K562 (cell line): Measurements from ENCODE around the gene HDGFL1. TPM values are rescaled to one million over a fixed set of nuclear protein-coding genes. Genes with fewer than 3 reads are reported as not detected.

Experiments used
- ATAC-seq: fragments of 200-7000 bp; cut with Tn5 transposase; 3 replicates; pipeline ENCODE4 v1.9.1; 2020; ENCODE audit warnings: moderate library complexity
- BruUV-seq: library from RNA; stranded (reverse); fragments of 400-500 nt; replicated peaks from 2 replicates; lab custom pipeline; 2021; lab: Mats Ljungman, UMichigan
- CTCF ChIA-PET: fragments of 300-600 bp; formaldehyde crosslinking; extraction: SDS; loops from one replicate; lab custom pipeline; 2021; ENCODE audit warnings: low intra/inter-chr PET ratio; lab: Yijun Ruan, JAX
- POLR2A ChIA-PET: fragments of 300-600, 350-650 bp; sonication (Branson Sonifier 250); formaldehyde crosslinking; extraction: SDS; loops from one replicate; lab custom pipeline; 2021; ENCODE audit warnings: antibody characterized with exemption, inconsistent platforms; lab: Yijun Ruan, JAX
- DNase-seq, 4 experiments: peaks; one replicate each; pipeline versions ENCODE4 v3.0.0 to v3.0.0-alpha.2; 2011 to 2018; ENCODE audit warnings: low spot score in 3 of 4, mixed read lengths in 3 of 4; ENCODE audit errors: extremely low read depth in 1 of 4
- FAIRE-seq: peaks from 2 replicates; lab custom pipeline; 2011; peaks lifted over from hg19 to GRCh38; lab: Jason Lieb, UNC
- H2AFZ ChIP-seq: 2 replicates; pipeline ENCODE4 v1.6.0; 2011; ENCODE audit warnings: low read depth, low read length, control low read depth, inconsistent platforms
- H3K27ac ChIP-seq: fragments of 200-600 bp; 3 replicates; pipeline ENCODE4 v1.8.0; 2011; ENCODE audit warnings: low read depth, mild to moderate bottlenecking, control low read depth, inconsistent platforms, low read length, moderate library complexity, mixed read lengths; ENCODE audit errors: extremely low read depth
- H3K27me3 ChIP-seq, 2 experiments: fragments of 300-600 bp in 1 of 2; 2 replicates in 1 of 2; 3 replicates in 1 of 2; pipeline versions ENCODE4 v1.6.0 to v1.8.0; 2011; ENCODE audit warnings: inconsistent platforms in 2 of 2, low read length in 2 of 2, mild to moderate bottlenecking in 1 of 2, mixed read lengths in 1 of 2, moderate library complexity in 1 of 2; ENCODE audit not compliant: control insufficient read depth in 2 of 2, insufficient read depth in 2 of 2
- H3K36me3 ChIP-seq: fragments of 300-600 bp; 3 replicates; pipeline ENCODE4 v1.8.0; 2011; ENCODE audit warnings: mild to moderate bottlenecking, low read length, inconsistent platforms; ENCODE audit not compliant: control insufficient read depth, insufficient read depth
- H3K4me1 ChIP-seq, 2 experiments: fragments of 200-600 bp in 1 of 2; replicated peaks in 1 of 2; 2 replicates in 1 of 2; 3 replicates in 1 of 2; pipeline versions ENCODE4 v1.5.1 to v1.8.0; 2011; ENCODE audit warnings: inconsistent platforms in 2 of 2, low read length in 2 of 2, mild to moderate bottlenecking in 1 of 2, mixed read lengths in 1 of 2, moderate library complexity in 1 of 2; ENCODE audit not compliant: control insufficient read depth in 2 of 2, insufficient read depth in 2 of 2
- H3K4me2 ChIP-seq: 2 replicates; pipeline ENCODE4 v1.6.1; 2011; ENCODE audit warnings: low read length, control low read depth, inconsistent platforms, mixed read lengths; ENCODE audit not compliant: insufficient read depth
- H3K4me3 ChIP-seq: fragments of 200-600 bp; sonication (generic), shearing (Covaris generic); 2 replicates; pipeline ENCODE4 v1.5.1; 2016; ENCODE audit warnings: control low read depth, inconsistent platforms
- H3K79me2 ChIP-seq: fragments of 200-600 bp; 3 replicates; pipeline ENCODE4 v1.8.0; 2011; ENCODE audit warnings: low read length, inconsistent platforms; ENCODE audit not compliant: control insufficient read depth, insufficient read depth
- H3K9ac ChIP-seq, 2 experiments: 2 replicates each; pipeline versions ENCODE4 v1.6.0 to v1.6.1; 2011; ENCODE audit warnings: low read depth in 2 of 2, low read length in 2 of 2, control low read depth in 1 of 2, inconsistent platforms in 1 of 2, mild to moderate bottlenecking in 1 of 2, mixed read lengths in 1 of 2; ENCODE audit not compliant: insufficient read depth in 1 of 2
- H3K9me1 ChIP-seq: one replicate; pipeline ENCODE4 v1.6.0; 2011; ENCODE audit warnings: inconsistent platforms, mild to moderate bottlenecking, low read length, moderate library complexity; ENCODE audit not compliant: control insufficient read depth, insufficient read depth
- H3K9me3 ChIP-seq: replicated peaks from 2 replicates; pipeline ENCODE4 v1.5.1; 2011; ENCODE audit warnings: low read depth, low read length, inconsistent platforms; ENCODE audit not compliant: control insufficient read depth, insufficient read depth
- H4K20me1 ChIP-seq: replicated peaks from 2 replicates; pipeline ENCODE4 v1.6.1; 2011; ENCODE audit warnings: low read length, inconsistent platforms, mixed read lengths; ENCODE audit not compliant: control insufficient read depth, insufficient read depth
- CHD4 ChIP-seq: fragments of 200-600 bp; sonication (generic); IDR thresholded peaks from 3 replicates; pipeline ENCODE4 v1.6.1; 2012; ENCODE audit warnings: low read depth, mild to moderate bottlenecking, mixed read lengths, low read length, inconsistent platforms; ENCODE audit not compliant: insufficient read depth, insufficient replicate concordance, poor library complexity, severe bottlenecking
- E2F3 ChIP-seq: fragments of 250-450 bp; sonication (Bioruptor Pico); IDR thresholded peaks from 2 replicates; pipeline ENCODE4 v1.4.0; 2020; ENCODE audit warnings: mild to moderate bottlenecking
- E4F1 ChIP-seq: fragments of 250-450 bp; sonication (Bioruptor Pico); IDR thresholded peaks from 2 replicates; pipeline ENCODE4 v1.5.0; 2021; ENCODE audit warnings: mild to moderate bottlenecking, borderline replicate concordance
- GTF2E2 ChIP-seq: fragments of 200-800 bp; sonication (Bioruptor generic); IDR thresholded peaks from 2 replicates; pipeline ENCODE4 v1.6.1; 2016; ENCODE audit warnings: missing genetic modification characterization, missing compliant biosample characterization
- HIVEP1 ChIP-seq: fragments of 250-450 bp; sonication (Bioruptor Pico); IDR thresholded peaks from 2 replicates; pipeline ENCODE4 v1.4.0; 2020; ENCODE audit warnings: mild to moderate bottlenecking
- HNRNPH1 ChIP-seq: fragments of 200-400 bp; formaldehyde crosslinking; optimal IDR thresholded peaks from 2 replicates; pipeline ENCODE3; 2017; ENCODE audit warnings: low read depth, mild to moderate bottlenecking, low read length, moderate library complexity
- KLF1 ChIP-seq: fragments of 450-650 bp; IDR thresholded peaks from 2 replicates; pipeline ENCODE4 v1.6.1; 2016; ENCODE audit warnings: missing genetic modification characterization, missing compliant biosample characterization
- NR1H2 ChIP-seq: sonication (generic); formaldehyde crosslinking; IDR thresholded peaks from 2 replicates; pipeline ENCODE4 v1.4.0; 2020; ENCODE audit warnings: mild to moderate bottlenecking, missing genetic modification reagents
- NR2C1 ChIP-seq, 2 experiments: fragments of 450-650 bp; IDR thresholded peaks; 2 replicates each; pipeline ENCODE4 v1.6.1; 2017; ENCODE audit warnings: mild to moderate bottlenecking in 2 of 2, antibody characterized with exemption in 1 of 2, inconsistent platforms in 1 of 2, missing compliant biosample characterization in 1 of 2, missing genetic modification characterization in 1 of 2
- PHB2 ChIP-seq: fragments of 450-650 bp; IDR thresholded peaks from 2 replicates; pipeline ENCODE4 v1.6.1; 2017; ENCODE audit warnings: low read depth
- PHF20 ChIP-seq: fragments of 450-650 bp; IDR thresholded peaks from 2 replicates; pipeline ENCODE4 v1.6.1; 2018; ENCODE audit not compliant: partially characterized antibody
- TARDBP ChIP-seq: fragments of 450-650 bp; IDR thresholded peaks from 2 replicates; pipeline ENCODE4 v1.6.1; 2016
- ZFX ChIP-seq: sonication (generic); formaldehyde crosslinking; IDR thresholded peaks from 2 replicates; pipeline ENCODE4 v1.8.0; 2022; ENCODE audit warnings: mild to moderate bottlenecking, missing genetic modification reagents, moderate library complexity
- ZNF436 ChIP-seq: fragments of 250-450, 450-650 bp; sonication (Bioruptor Pico); formaldehyde crosslinking; IDR thresholded peaks from 2 replicates; pipeline ENCODE4 v1.7.0; 2020; ENCODE audit warnings: mild to moderate bottlenecking
- WGBS: fragments of 100-300 bp; shearing (Covaris generic); methylation state at CpG from one replicate; pipeline ENCODE4 v1.1.6; 2016; ENCODE audit warnings: low coverage, mixed read lengths; ENCODE audit not compliant: insufficient coverage; ENCODE audit errors: missing lambda C conversion rate; 5-methylcytosine and 5-hydroxymethylcytosine counted together
- in situ Hi-C: fragments of 300-500 bp; cut with MboI; formaldehyde crosslinking; loops from 4 replicates; pipeline ENCODE4 v1.15.0; 2018; ENCODE audit warnings: inconsistent platforms, mixed read lengths
- intact Hi-C: fragments of 100-400 bp; cut with micrococcal nuclease; formaldehyde crosslinking; loops from 2 replicates; pipeline ENCODE4 v1.14.2; 2022
- polyA plus RNA-seq, 8 experiments: library from polyadenylated mRNA; depleted of rRNA in 4 of 8; stranded (reverse) in 5 of 8; unstranded in 3 of 8; fragments of >200 nt; fragmentation: Nextera tagmentation in 2 of 8; fragmentation: Illumina TruSeq in 1 of 8; extraction: Ambion mirVana in 2 of 8; extraction: Trizol in 1 of 8; gene quantifications; 2 replicates each; pipeline versions ENCODE4 v1.2.1 to v1.2.3, GENCODE V29; 2011 to 2014; ENCODE audit warnings: inconsistent platforms in 1 of 8, missing spikeins in 1 of 8
- total RNA-seq, 7 experiments: library from RNA; depleted of rRNA in 6 of 7; stranded (reverse); fragments of >200 nt in 6 of 7; fragmentation: Illumina TruSeq in 2 of 7; extraction: Trizol in 2 of 7; gene quantifications; 2 replicates each; pipeline versions ENCODE4 v1.2.1 to v1.2.3, GENCODE V29; 2011 to 2021; ENCODE audit warnings: low replicate concordance in 1 of 7

Gene HDGFL1
- total and polyA plus RNA-seq, 9 of the 15 experiments (the other 6 are each of a cell fraction or from before 2014, with no cell fraction given) = 0.04 to 0.64 (median 0.28) TPM

- no peaks in the 10 kb centered on the region for H3K9me3 ChIP-seq
These were observed 42.6 kb upstream of the HDGFL1 start for GRCh38 chr6:22526736-22527135.

DNA sequence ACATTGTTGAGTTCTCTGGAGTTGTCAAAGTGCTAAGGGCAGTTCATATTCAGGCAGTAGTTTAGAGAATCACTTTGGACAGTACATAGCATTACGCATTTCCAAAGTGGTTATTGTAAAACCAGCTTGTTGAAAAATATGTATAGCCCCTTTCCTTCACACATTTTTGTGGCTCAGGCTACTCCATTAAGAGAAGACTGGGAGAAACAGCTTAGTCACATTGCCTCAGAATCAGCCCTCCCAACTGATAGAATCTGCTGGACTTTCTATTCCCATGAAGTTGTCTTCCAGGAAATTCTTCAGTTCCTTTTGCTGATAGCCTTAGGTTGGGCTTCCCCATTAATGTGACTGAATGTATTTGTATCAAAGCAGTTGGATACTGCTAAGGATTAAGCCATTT, 39.5 kb upstream of the HDGFL1 start:
- no peaks in the 10 kb centered on the region for H4K20me1 ChIP-seq
- no TSS peak for BruUV-seq
- in situ Hi-C loops (no loop called here), intact Hi-C loops (no loop called here)
- no peaks in the 10 kb centered on the region for H3K9me3 ChIP-seq
- POLR2A ChIA-PET = no interaction called here
- no peak overlapping the region for H2AFZ ChIP-seq
- no peak overlapping the region for H3K27ac ChIP-seq
- no peaks in the 10 kb centered on the region for H3K79me2 ChIP-seq
- no peaks in the 10 kb centered on the region for H3K4me1 ChIP-seq
- CTCF ChIA-PET = no interaction called here
- H3K9me1 ChIP-seq = no peaks in the 10 kb centered on the region
- no peak overlapping the region for H3K4me3 ChIP-seq
- TF ChIP-seq PHB2 (no peak), NR1H2 (CRISPR knock-in tag) (no peak), TARDBP (no peak), NR2C1 (IDR thresholded peaks at IDR 0.05) (no peak), NR2C1 (tag; IDR thresholded peaks at IDR 0.05) (no peak), E4F1 (CRISPR knock-in tag) (no peak), GTF2E2 (no peak)
- no peak overlapping the region for H3K9ac ChIP-seq
- H3K4me2 ChIP-seq = no peak overlapping the region
- DNase-seq (no peak), ATAC-seq (no peak), FAIRE-seq (no peak)
- WGBS = 9% methylated on average over 1 of the region's 1 CpG
- H3K27me3 ChIP-seq = no peaks in the 10 kb centered on the region
- no peaks in the 10 kb centered on the region for H3K36me3 ChIP-seq

More at GRCh38 chr6:22526736-22527135, 42.6 kb upstream of the HDGFL1 start:
- no peaks in the 10 kb centered on the region for H3K9me1 ChIP-seq
- FAIRE-seq = no peak
- intact Hi-C loops = no loop called here
- H4K20me1 ChIP-seq = no peaks in the 10 kb centered on the region
- no peak overlapping the region for H3K4me2 ChIP-seq
- H3K4me1 ChIP-seq = no peaks in the 10 kb centered on the region
- no peaks in the 10 kb centered on the region for H3K79me2 ChIP-seq
- H3K9ac ChIP-seq = no peak overlapping the region
- in situ Hi-C loops = no loop called here
- H3K36me3 ChIP-seq = no peaks in the 10 kb centered on the region
- ChIA-PET CTCF (no interaction called here), POLR2A (no interaction called here)
- BruUV-seq = no TSS peak
- H3K4me3 ChIP-seq = no peak overlapping the region
- no peak overlapping the region for H2AFZ ChIP-seq
- no peaks in the 10 kb centered on the region for H3K27me3 ChIP-seq
- H3K27ac ChIP-seq = no peak overlapping the region
- no peak for DNase-seq
- ATAC-seq = no peak
- TF ChIP-seq ZNF436 (CRISPR knock-in tag) = no peak
- TF ChIP-seq CHD4 = no peak
- no peak for TF ChIP-seq ZFX (CRISPR knock-in tag)
- no peak for TF ChIP-seq E2F3 (CRISPR knock-in tag)
- no peak for TF ChIP-seq KLF1 (tag)
- TF ChIP-seq PHF20 = no peak
- no peak for TF ChIP-seq HNRNPH1
- no peak for TF ChIP-seq HIVEP1 (CRISPR knock-in tag)
